DOHH2 (cell line): ENCODE data around the gene PRRT1.

ENCODE experiments used
- H3F3A ChIP-seq: fragments of 200-600 bp; sonication (generic), shearing (Covaris generic); 2 replicates; pipeline ENCODE4 v1.6.0; 2016; ENCODE audit warnings: antibody characterized with exemption, mild to moderate bottlenecking; ENCODE audit not compliant: control insufficient read depth, insufficient read depth
- H3K27ac ChIP-seq: fragments of 200-600 bp; sonication (generic); 2 replicates; pipeline ENCODE4 v1.5.1; 2014; ENCODE audit warnings: low read depth, mild to moderate bottlenecking, low read length, moderate library complexity
- H3K27me3 ChIP-seq: fragments of 200-600 bp; sonication (generic); 2 replicates; pipeline ENCODE4 v1.6.1; 2014; ENCODE audit warnings: mild to moderate bottlenecking, low read length, mixed read lengths; ENCODE audit not compliant: control insufficient read depth
- H3K36me3 ChIP-seq: fragments of 200-600 bp; sonication (generic); 2 replicates; pipeline ENCODE4 v1.6.1; 2014; ENCODE audit warnings: mild to moderate bottlenecking, low read length, moderate library complexity, mixed read lengths; ENCODE audit not compliant: control insufficient read depth
- H3K4me1 ChIP-seq: fragments of 200-600 bp; sonication (generic); 2 replicates; pipeline ENCODE4 v1.6.1; 2014; ENCODE audit warnings: mild to moderate bottlenecking, low read length, mixed read lengths; ENCODE audit not compliant: control insufficient read depth
- H3K4me2 ChIP-seq: fragments of 200-600 bp; sonication (generic); 2 replicates; pipeline ENCODE4 v1.6.0; 2014; ENCODE audit warnings: mild to moderate bottlenecking, low read length, moderate library complexity
- H3K4me3 ChIP-seq: fragments of 200-600 bp; sonication (generic); 2 replicates; pipeline ENCODE4 v1.5.1; 2014; ENCODE audit warnings: mild to moderate bottlenecking, low read length, mixed read lengths
- H3K79me2 ChIP-seq: fragments of 200-600 bp; sonication (generic); 2 replicates; pipeline ENCODE4 v1.6.1; 2014; ENCODE audit warnings: mild to moderate bottlenecking, low read length, mixed read lengths; ENCODE audit not compliant: control insufficient read depth
- H3K9me2 ChIP-seq: fragments of 200-600 bp; sonication (generic); replicated peaks from 2 replicates; pipeline ENCODE4 v1.6.1; 2014; ENCODE audit warnings: mild to moderate bottlenecking, low read length, mixed read lengths; ENCODE audit not compliant: control insufficient read depth
- H3K9me3 ChIP-seq: fragments of 200-600 bp; sonication (generic); 2 replicates; pipeline ENCODE4 v1.6.1; 2014; ENCODE audit warnings: antibody characterized with exemption, low read length, mixed read lengths; ENCODE audit not compliant: control insufficient read depth, insufficient read depth
- H4K20me1 ChIP-seq: fragments of 200-600 bp; sonication (generic); 2 replicates; pipeline ENCODE4 v1.6.0; 2014; ENCODE audit warnings: low read depth, mild to moderate bottlenecking, antibody characterized with exemption, low read length, moderate library complexity; ENCODE audit not compliant: control insufficient read depth, insufficient read depth
- EZH2phosphoT487 ChIP-seq: fragments of 200-600 bp; sonication (generic); IDR thresholded peaks from 2 replicates; pipeline ENCODE4 v1.6.1; 2017; ENCODE audit warnings: borderline replicate concordance, mild to moderate bottlenecking, antibody characterized with exemption, low read length, moderate library complexity, mixed read lengths
- TF ChIP-seq, protein P1 (sequence below): fragments of 200-600 bp; sonication (generic); IDR thresholded peaks from one replicate; pipeline ENCODE4 v1.5.1; 2014; ENCODE audit warnings: antibody characterized with exemption, mild to moderate bottlenecking, low read depth, low read length; ENCODE audit not compliant: poor library complexity, severe bottlenecking

The PRRT1 gene

GRCh38 chr6:32179766-32180405, 28.1 kb upstream of the PRRT1 start:
- H3K4me2 ChIP-seq: peak overlapping the region; percentile 99
- H3K9me3 ChIP-seq: no peaks in the 10 kb centered on the region
- H3K79me2 ChIP-seq: peaks cover 46% of the 10 kb centered on the region
- no peaks in the 10 kb centered on the region for H4K20me1 ChIP-seq
- peaks cover 50% of the 10 kb centered on the region for H3K36me3 ChIP-seq
- peaks cover 11% of the 10 kb centered on the region for H3F3A ChIP-seq
- no peaks in the 10 kb centered on the region for H3K9me2 ChIP-seq
- H3K4me1 ChIP-seq: peaks cover 31% of the 10 kb centered on the region
- H3K27me3 ChIP-seq: no peaks in the 10 kb centered on the region
- H3K4me3 ChIP-seq: peak overlapping the region; percentile 85
- TF ChIP-seq, protein P1, sequence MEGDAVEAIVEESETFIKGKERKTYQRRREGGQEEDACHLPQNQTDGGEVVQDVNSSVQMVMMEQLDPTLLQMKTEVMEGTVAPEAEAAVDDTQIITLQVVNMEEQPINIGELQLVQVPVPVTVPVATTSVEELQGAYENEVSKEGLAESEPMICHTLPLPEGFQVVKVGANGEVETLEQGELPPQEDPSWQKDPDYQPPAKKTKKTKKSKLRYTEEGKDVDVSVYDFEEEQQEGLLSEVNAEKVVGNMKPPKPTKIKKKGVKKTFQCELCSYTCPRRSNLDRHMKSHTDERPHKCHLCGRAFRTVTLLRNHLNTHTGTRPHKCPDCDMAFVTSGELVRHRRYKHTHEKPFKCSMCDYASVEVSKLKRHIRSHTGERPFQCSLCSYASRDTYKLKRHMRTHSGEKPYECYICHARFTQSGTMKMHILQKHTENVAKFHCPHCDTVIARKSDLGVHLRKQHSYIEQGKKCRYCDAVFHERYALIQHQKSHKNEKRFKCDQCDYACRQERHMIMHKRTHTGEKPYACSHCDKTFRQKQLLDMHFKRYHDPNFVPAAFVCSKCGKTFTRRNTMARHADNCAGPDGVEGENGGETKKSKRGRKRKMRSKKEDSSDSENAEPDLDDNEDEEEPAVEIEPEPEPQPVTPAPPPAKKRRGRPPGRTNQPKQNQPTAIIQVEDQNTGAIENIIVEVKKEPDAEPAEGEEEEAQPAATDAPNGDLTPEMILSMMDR: no peak
- no peak for TF ChIP-seq EZH2phosphoT487
- H3K27ac ChIP-seq: no peak overlapping the region; the same call in 1 of the 2 replicates

- H3K9me2 ChIP-seq: no peaks in the 10 kb centered on the region
- peaks cover 11% of the 10 kb centered on the region for H3F3A ChIP-seq
- peaks cover 38% of the 10 kb centered on the region for H3K4me1 ChIP-seq
- peak overlapping the region; percentile 99 for H3K4me2 ChIP-seq
- peak overlapping the region; percentile 85 for H3K4me3 ChIP-seq
- H3K9me3 ChIP-seq: no peaks in the 10 kb centered on the region
- TF ChIP-seq, protein P1: no peak
- no peak for TF ChIP-seq EZH2phosphoT487
- H4K20me1 ChIP-seq: no peaks in the 10 kb centered on the region
- peaks cover 44% of the 10 kb centered on the region for H3K36me3 ChIP-seq
- H3K79me2 ChIP-seq: peaks cover 54% of the 10 kb centered on the region
- H3K27ac ChIP-seq: peak overlapping the region; percentile 94
- H3K27me3 ChIP-seq: no peaks in the 10 kb centered on the region
Measured at GRCh38 chr6:32178547-32179440, 27.1 kb upstream of the PRRT1 start.

DNA sequence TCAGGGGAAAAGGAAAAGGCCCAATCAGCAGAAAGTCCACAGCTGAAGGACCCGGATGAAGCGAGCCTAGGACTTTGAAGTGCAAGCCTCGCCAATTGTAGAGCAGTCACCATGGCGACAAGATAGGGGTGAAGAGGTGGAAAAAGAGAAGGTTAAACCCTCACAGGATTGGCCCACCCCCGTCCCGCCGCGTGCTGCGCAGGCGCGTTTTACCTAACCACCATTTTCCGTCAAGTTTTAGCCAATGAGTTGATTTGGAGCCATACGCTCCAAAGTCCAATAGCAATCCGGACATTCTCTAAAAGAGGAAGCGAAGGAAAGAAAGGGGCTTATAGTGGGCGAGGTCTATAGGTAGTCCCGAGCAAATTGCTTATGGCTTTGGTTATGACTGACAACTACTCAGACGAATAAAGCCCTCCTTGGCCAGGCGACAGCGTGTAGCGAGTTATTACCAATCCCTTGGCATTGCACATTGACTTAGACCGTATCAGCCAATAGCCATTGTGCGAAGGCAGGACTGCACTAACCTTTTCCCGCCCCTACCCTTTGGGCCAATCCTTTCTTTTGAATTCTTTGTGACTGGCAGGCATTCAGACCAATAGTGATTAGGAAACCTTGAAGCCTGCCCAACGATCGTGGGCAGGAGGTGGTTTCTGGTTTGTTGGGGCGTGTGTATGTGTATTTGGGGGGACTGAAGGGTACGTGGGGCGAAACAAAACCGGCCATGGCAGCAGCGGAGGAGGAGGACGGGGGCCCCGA, 26.2 kb upstream of the PRRT1 start, which contains the start of gene RNF5:
RNF5 (plus strand) TSS at position 618 of the 759 bp plus-strand sequence; CDS start at position 725, 107 bp downstream.
- Histone ChIP-seq H3K36me3 (peaks cover 36% of the 10 kb centered on the region), H3K4me1 (peaks cover 46% of the 10 kb centered on the region), H3K9me3 (no peaks in the 10 kb centered on the region), H3K79me2 (peaks cover 57% of the 10 kb centered on the region), H4K20me1 (no peaks in the 10 kb centered on the region), H3F3A (peaks cover 11% of the 10 kb centered on the region), H3K4me3 (peak within 1 kb of the TSS; percentile 85), H3K27ac (peak within 1 kb of the TSS; percentile 94), H3K4me2 (peak within 1 kb of the TSS; percentile 99), H3K9me2 (no peaks in the 10 kb centered on the region), H3K27me3 (no peaks in the 10 kb centered on the region)
- TF ChIP-seq, protein P1: no peak
- TF ChIP-seq EZH2phosphoT487: no peak
